RWPE2 (cell line): ENCODE results near the gene NDUFV3.
"Not testable (repeated sequence)": the region's sequence is repeated elsewhere in the genome, so short reads cannot be mapped to it uniquely, and the experiment has no call there.

Source experiments
- ATAC-seq: fragments of 200-7000 bp; cut with Tn5 transposase; 3 replicates; pipeline ENCODE4 v1.9.1; 2021; ENCODE audit warnings: low read depth
- DNase-seq: peaks from one replicate; pipeline ENCODE4 v3.0.0-alpha.2; 2020; ENCODE audit warnings: low spot score
- H3K27ac ChIP-seq: fragments of 450-650 bp; 2 replicates; pipeline ENCODE4 v1.5.1; 2017; ENCODE audit warnings: mild to moderate bottlenecking; ENCODE audit not compliant: poor library complexity, severe bottlenecking
- H3K27me3 ChIP-seq: fragments of 250-450 bp; sonication (Bioruptor Pico); 2 replicates; pipeline ENCODE4 v1.5.1; 2021; ENCODE audit warnings: mild to moderate bottlenecking, moderate library complexity; ENCODE audit not compliant: insufficient read depth, poor library complexity, severe bottlenecking
- H3K36me3 ChIP-seq: fragments of 250-450 bp; sonication (Bioruptor Pico); 2 replicates; pipeline ENCODE4 v1.5.1; 2020; ENCODE audit warnings: low read depth, mild to moderate bottlenecking, moderate library complexity
- H3K4me1 ChIP-seq: fragments of 250-450 bp; sonication (Bioruptor Pico); 2 replicates; pipeline ENCODE4 v1.5.1; 2021; ENCODE audit warnings: mild to moderate bottlenecking, moderate library complexity; ENCODE audit not compliant: insufficient read depth, poor library complexity, severe bottlenecking
- H3K4me3 ChIP-seq: fragments of 250-450 bp; sonication (Bioruptor Pico); 2 replicates; pipeline ENCODE4 v1.5.1; 2021; ENCODE audit warnings: mild to moderate bottlenecking, moderate library complexity; ENCODE audit not compliant: severe bottlenecking
- H3K9me3 ChIP-seq: fragments of 250-450 bp; sonication (Bioruptor Pico); 2 replicates; pipeline ENCODE4 v1.5.1; 2021; ENCODE audit warnings: mild to moderate bottlenecking, moderate library complexity; ENCODE audit not compliant: severe bottlenecking
- TF ChIP-seq, protein P1 (sequence below): fragments of 450-650 bp; IDR thresholded peaks from one replicate; pipeline ENCODE4 v1.5.1; 2017; ENCODE audit warnings: mild to moderate bottlenecking, moderate library complexity; ENCODE audit not compliant: poor library complexity, severe bottlenecking

The NDUFV3 gene

DNA sequence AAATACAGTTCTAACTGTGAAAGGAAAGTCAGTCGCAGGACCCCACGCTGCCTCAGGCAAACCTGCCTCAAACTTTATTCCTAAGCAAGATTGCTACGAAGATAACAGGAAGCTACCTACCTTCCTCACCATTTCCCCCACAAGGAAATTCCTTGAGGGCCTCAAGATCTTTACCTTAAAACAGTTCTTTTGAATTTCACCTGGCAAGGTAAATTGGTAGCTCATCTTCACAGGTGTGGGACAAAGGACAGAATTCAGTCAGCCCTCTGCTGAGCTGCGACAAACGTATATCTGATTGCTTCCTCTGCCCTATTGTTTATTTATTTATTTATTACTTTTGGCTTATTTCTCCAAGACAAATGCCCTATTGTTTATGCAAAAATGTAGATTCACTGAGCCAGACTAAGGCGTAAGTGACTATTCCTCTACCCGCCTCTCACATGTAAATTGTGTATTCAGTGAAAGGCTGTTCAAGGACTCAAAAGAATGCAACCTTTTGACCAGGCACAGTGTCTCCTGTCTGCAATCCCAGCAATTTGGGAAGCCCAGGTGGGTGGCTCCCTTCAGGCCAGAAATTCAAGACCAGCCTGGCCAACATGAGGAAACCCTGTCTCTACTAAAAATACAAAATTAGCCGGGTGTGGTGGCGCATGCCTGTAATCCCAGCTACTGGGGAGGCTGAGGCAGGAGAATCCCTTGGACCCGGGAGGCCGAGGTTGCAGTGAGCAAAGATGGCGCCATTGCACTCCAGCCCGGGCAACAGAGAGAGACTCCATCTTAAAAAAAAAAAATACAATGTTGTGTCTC lies 63.9 kb downstream of the NDUFV3 start:
- ATAC-seq: peak; percentile 76
- TF ChIP-seq, protein P1, sequence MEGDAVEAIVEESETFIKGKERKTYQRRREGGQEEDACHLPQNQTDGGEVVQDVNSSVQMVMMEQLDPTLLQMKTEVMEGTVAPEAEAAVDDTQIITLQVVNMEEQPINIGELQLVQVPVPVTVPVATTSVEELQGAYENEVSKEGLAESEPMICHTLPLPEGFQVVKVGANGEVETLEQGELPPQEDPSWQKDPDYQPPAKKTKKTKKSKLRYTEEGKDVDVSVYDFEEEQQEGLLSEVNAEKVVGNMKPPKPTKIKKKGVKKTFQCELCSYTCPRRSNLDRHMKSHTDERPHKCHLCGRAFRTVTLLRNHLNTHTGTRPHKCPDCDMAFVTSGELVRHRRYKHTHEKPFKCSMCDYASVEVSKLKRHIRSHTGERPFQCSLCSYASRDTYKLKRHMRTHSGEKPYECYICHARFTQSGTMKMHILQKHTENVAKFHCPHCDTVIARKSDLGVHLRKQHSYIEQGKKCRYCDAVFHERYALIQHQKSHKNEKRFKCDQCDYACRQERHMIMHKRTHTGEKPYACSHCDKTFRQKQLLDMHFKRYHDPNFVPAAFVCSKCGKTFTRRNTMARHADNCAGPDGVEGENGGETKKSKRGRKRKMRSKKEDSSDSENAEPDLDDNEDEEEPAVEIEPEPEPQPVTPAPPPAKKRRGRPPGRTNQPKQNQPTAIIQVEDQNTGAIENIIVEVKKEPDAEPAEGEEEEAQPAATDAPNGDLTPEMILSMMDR: no peak
- no peaks in the 10 kb centered on the region for H3K9me3 ChIP-seq
- DNase-seq: no peak
- no peaks in the 10 kb centered on the region for H3K36me3 ChIP-seq
- no peak overlapping the region for H3K4me3 ChIP-seq
- H3K27ac ChIP-seq: peak overlapping the region; percentile 82
- no peaks in the 10 kb centered on the region for H3K27me3 ChIP-seq
- peaks cover 4% of the 10 kb centered on the region for H3K4me1 ChIP-seq

DNA sequence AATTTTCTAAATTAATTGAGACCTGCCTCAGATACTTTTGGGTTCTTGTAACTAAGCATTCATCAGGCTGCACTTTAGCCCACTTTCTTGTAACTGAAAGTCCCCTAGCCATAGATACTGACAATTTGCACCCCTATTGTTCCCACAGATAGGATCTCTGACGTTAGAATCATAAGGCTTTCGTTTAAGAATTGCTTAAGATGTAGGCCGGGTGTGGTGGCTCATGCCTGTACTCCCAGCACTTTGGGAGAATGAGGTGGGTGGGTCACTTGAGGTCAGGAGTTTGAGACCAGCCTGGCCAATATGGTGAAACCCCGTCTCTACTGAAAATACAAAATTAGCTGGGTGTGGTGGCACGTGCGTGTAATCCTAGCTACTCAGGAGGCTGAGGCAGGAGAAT lies 65.0 kb downstream of the NDUFV3 start:
- ATAC-seq, H3K36me3 ChIP-seq, H3K4me3 ChIP-seq, H3K27me3 ChIP-seq, H3K27ac ChIP-seq, DNase-seq, H3K9me3 ChIP-seq, H3K4me1 ChIP-seq: not testable (repeated sequence)

DNA sequence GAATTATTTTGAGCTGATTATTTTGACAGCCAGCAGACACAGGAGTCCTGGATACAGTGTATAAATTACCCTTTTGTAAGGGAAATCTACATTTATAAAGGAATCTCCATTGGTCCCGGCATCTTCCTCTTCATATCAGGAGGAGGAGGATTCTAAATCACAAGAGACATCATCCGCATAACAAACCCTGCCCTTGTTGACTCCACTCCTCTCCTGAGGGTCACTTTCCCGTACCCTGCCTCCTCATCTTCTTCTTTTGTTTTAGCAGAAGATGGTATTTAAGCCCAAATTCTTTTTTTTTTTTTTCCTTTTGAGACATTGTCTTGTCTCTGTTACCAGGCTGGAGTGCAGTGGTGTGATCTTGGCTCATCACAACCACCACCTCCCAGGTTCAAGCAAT lies 66.6 kb downstream of the NDUFV3 start:
- Histone ChIP-seq H3K9me3 (no peaks in the 10 kb centered on the region), H3K4me3 (no peak overlapping the region), H3K27me3 (no peaks in the 10 kb centered on the region), H3K27ac (no peak overlapping the region), H3K36me3 (no peaks in the 10 kb centered on the region), H3K4me1 (peaks cover 4% of the 10 kb centered on the region)
- no peak for ATAC-seq
- TF ChIP-seq, protein P1: no peak
- DNase-seq: no peak

DNA sequence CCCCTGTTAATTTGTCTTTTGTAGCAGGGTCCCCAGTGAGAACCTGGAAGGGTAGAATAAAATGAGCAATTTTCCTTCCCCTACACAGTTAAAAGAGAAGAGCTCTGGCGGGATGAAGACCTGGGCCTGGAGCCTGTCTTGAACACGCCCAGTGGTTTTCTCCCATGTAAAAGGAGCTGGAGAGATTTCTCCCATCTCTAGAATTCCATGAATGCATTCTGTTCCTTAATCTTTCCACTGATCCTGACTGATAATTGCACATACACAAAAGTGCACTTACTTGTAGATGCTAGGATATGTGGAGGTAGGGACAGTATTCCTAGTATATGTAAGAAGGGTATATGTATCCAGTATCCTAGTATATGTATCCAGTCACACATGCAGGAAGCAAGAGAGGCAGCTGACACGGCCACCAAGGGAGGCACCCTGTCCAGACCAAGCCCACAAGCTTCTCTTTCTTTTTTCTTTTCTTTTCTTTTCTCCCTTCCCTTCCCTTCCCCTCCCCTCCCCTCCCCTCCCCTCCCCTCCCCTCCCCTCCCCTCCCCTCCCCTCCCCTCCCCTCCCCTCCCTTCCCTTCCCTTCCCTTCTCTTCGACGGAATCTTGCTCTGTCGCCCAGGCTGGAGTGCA lies 69.4 kb downstream of the NDUFV3 start:
- Histone ChIP-seq H3K27ac (no peak overlapping the region), H3K36me3 (no peaks in the 10 kb centered on the region), H3K27me3 (no peaks in the 10 kb centered on the region), H3K9me3 (no peaks in the 10 kb centered on the region), H3K4me1 (no peaks in the 10 kb centered on the region), H3K4me3 (no peak overlapping the region)
- TF ChIP-seq, protein P1: no peak
- ATAC-seq: no peak
- DNase-seq: no peak
